B cell (primary cell): ENCODE results near the gene CDKN2C. TPM values are rescaled to one million over a fixed set of nuclear protein-coding genes. Genes with fewer than 3 reads are reported as not detected.

Experiments used
- ATAC-seq: fragments of 200-7000 bp; cut with Tn5 transposase; one replicate; pipeline ENCODE4 v1.10.0; 2021; ENCODE audit warnings: low read depth, mild to moderate bottlenecking, moderate number of reproducible peaks, moderate library complexity
- CTCF ChIA-PET: fragments of 350-600 bp; sonication (Branson Sonifier 250); formaldehyde crosslinking; loops from one replicate; lab custom pipeline; 2021; ENCODE audit warnings: antibody characterized with exemption, inconsistent platforms; lab: Charles Lee
- POLR2A ChIA-PET: fragments of 350-600 bp; sonication (Branson Sonifier 250); formaldehyde crosslinking; loops from one replicate; lab custom pipeline; 2021; ENCODE audit warnings: antibody characterized with exemption; lab: Charles Lee
- DNase-seq: peaks from one replicate; pipeline ENCODE4 v3.0.0; 2013
- H2AFZ ChIP-seq: 2 replicates; pipeline ENCODE4 v1.6.1; 2012; ENCODE audit warnings: mild to moderate bottlenecking, low read depth, low read length; ENCODE audit not compliant: insufficient read depth, poor library complexity, severe bottlenecking
- H3K27ac ChIP-seq, 2 donors: 1 replicate in 1 of 2; 2 replicates in 1 of 2; pipeline ENCODE4 v1.5.1; 2012 to 2013; ENCODE audit warnings: low read length in 2 of 2, mild to moderate bottlenecking in 2 of 2, moderate library complexity in 1 of 2
- H3K27me3 ChIP-seq, 4 experiments: fragments of 200-600 bp in 1 of 4; sonication (generic) in 1 of 4; replicated peaks in 1 of 4; 1 replicate in 2 of 4; 2 replicates in 2 of 4; pipeline versions ENCODE4 v1.6.1 to v1.7.0; 2013 to 2016; ENCODE audit warnings: low read length in 3 of 4, mild to moderate bottlenecking in 2 of 4, mixed read lengths in 1 of 4, moderate library complexity in 1 of 4; ENCODE audit not compliant: insufficient read depth in 4 of 4, control insufficient read depth in 3 of 4; ENCODE audit errors: control extremely low read depth in 1 of 4
- H3K36me3 ChIP-seq, 2 experiments: replicated peaks in 1 of 2; 1 replicate in 1 of 2; 2 replicates in 1 of 2; pipeline versions ENCODE4 v1.6.1 to v1.7.1; 2013; ENCODE audit warnings: low read length in 1 of 2; ENCODE audit not compliant: insufficient read depth in 2 of 2, control insufficient read depth in 1 of 2; ENCODE audit errors: control extremely low read depth in 1 of 2, extremely low read depth in 1 of 2
- H3K4me1 ChIP-seq, 2 donors: fragments of 200-600 bp in 1 of 2; sonication (generic) in 1 of 2; 1 replicate in 1 of 2; 2 replicates in 1 of 2; pipeline versions ENCODE4 v1.5.1 to v1.6.1; 2013 to 2017; ENCODE audit warnings: low read length in 2 of 2; ENCODE audit not compliant: control insufficient read depth in 2 of 2, insufficient read depth in 2 of 2
- H3K4me2 ChIP-seq: replicated peaks from 2 replicates; pipeline ENCODE3; 2012; ENCODE audit warnings: mild to moderate bottlenecking, low read depth, low read length; ENCODE audit not compliant: poor library complexity, severe bottlenecking
- H3K4me3 ChIP-seq, 5 experiments: fragments of 200-600 bp in 1 of 5; sonication (generic) in 1 of 5; 1 replicate in 3 of 5; 2 replicates in 2 of 5; pipeline versions ENCODE4 v1.5.1 to v1.7.0; 2011 to 2016; ENCODE audit warnings: low read length in 4 of 5, mild to moderate bottlenecking in 4 of 5, low read depth in 2 of 5, control low read depth in 1 of 5, moderate library complexity in 1 of 5; ENCODE audit not compliant: insufficient read depth in 1 of 5; ENCODE audit errors: control extremely low read depth in 1 of 5, extremely low read depth in 1 of 5
- H3K79me2 ChIP-seq: fragments of 200-600 bp; sonication (generic); one replicate; pipeline ENCODE4 v1.6.0; 2016; ENCODE audit warnings: low read length; ENCODE audit not compliant: control insufficient read depth, insufficient read depth
- H3K9ac ChIP-seq: fragments of 200-600 bp; sonication (generic); 2 replicates; pipeline ENCODE4 v1.6.1; 2017; ENCODE audit warnings: mild to moderate bottlenecking, low read length, moderate library complexity
- H3K9me3 ChIP-seq, 3 donors: one replicate each; pipeline versions ENCODE4 v1.6.1 to v1.7.1; 2013; ENCODE audit warnings: low read length in 2 of 3; ENCODE audit not compliant: control insufficient read depth in 2 of 3, insufficient read depth in 1 of 3; ENCODE audit errors: control extremely low read depth in 1 of 3
- H4K20me1 ChIP-seq: 2 replicates; pipeline ENCODE4 v1.6.0; 2012; ENCODE audit warnings: mild to moderate bottlenecking, low read length; ENCODE audit not compliant: insufficient read depth, control insufficient read depth, poor library complexity, severe bottlenecking
- H3K27ac Mint-ChIP-seq: one replicate; pipeline ENCODE4 v1.8.0; 2021; ENCODE audit warnings: mixed read lengths
- H3K27me3 Mint-ChIP-seq: one replicate; pipeline ENCODE4 v1.8.0; 2021; ENCODE audit warnings: mixed read lengths
- H3K4me1 Mint-ChIP-seq: one replicate; pipeline ENCODE4 v1.8.0; 2021; ENCODE audit warnings: mixed read lengths
- H3K4me3 Mint-ChIP-seq: one replicate; pipeline ENCODE4 v1.8.0; 2021; ENCODE audit warnings: mixed read lengths
- H3K9me3 Mint-ChIP-seq: one replicate; pipeline ENCODE4 v1.8.0; 2022; ENCODE audit warnings: mixed read lengths; ENCODE audit not compliant: insufficient read depth
- EZH2 ChIP-seq: IDR thresholded peaks from 2 replicates; pipeline ENCODE4 v1.6.1; 2012; ENCODE audit warnings: borderline replicate concordance, low read depth, mild to moderate bottlenecking, moderate library complexity, low read length; ENCODE audit not compliant: insufficient read depth, poor library complexity, severe bottlenecking
- WGBS: methylation state at CpG from one replicate; pipeline ENCODE4 v1.1.5; 2013; ENCODE audit warnings: missing lambda C conversion rate; ENCODE audit not compliant: insufficient coverage; 5-methylcytosine and 5-hydroxymethylcytosine counted together
- intact Hi-C: fragments of 100-400 bp; cut with micrococcal nuclease; formaldehyde crosslinking; loops from one replicate; pipeline ENCODE4 v1.10.0; 2022
- polyA plus RNA-seq: library from polyadenylated mRNA; depleted of rRNA; stranded (reverse); fragments of >200 nt; gene quantifications from 2 replicates; pipeline ENCODE4 v1.2.3, GENCODE V29; 2012
- total RNA-seq, 2 donors: library from RNA; stranded (reverse); fragments of 120-200 nt in 1 of 2; gene quantifications; 1 replicate in 1 of 2; 2 replicates in 1 of 2; pipeline versions ENCODE4 v1.2.3 to v1.2.4, GENCODE V29; 2013 to 2022
- TF ChIP-seq, protein P1 (sequence below): fragments of 200-600 bp; IDR thresholded peaks from one replicate; pipeline ENCODE4 v1.8.0; 2022; ENCODE audit warnings: antibody characterized with exemption, mild to moderate bottlenecking

The CDKN2C gene
- total and polyA plus RNA-seq, 2 donors (not counting 1 experiment from before 2014, with no cell fraction given), result 1.5 to 1.7 TPM

DNA sequence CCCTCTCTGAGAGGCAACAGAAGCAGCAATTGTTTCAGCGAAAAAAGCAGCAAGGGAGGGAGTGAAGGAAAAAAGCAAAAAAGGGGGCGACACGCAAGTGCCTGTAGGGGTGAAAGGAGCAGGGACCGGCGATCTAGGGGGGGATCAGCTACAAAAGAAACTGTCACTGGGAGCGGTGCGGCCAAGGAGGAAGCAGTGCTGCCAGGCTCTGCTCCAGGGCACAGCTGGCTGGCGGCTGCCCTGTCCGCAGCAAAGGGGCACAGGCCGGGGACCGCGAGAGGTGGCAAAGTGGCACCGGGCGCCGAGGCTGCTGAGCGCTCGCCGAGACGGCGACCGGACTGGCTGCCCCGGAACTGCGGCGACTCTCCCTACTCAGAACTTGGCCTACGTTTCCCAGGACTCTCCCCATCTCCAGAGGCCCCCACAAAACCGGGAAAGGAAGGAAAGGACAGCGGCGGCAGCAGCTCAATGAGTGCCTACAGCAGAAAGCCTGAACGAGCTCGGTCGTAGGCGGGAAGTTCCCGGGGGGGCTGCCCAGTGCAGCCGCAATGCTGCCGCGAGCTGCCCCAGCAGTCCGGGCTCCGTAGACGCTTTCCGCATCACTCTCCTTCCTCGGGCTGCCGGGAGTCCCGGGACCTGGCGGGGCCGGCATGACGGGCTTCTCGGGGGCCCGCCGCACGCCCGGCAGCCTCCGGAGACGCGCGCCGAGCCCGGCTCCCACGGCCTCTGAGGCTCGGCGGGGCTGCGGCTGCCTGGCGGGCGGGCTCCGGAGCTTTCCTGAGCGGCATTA, 1.0 kb upstream of the CDKN2C start:
- H3K27me3 Mint-ChIP-seq, result peaks cover 21% of the 10 kb centered on the region
- Histone ChIP-seq H3K36me3 (no peaks in the 10 kb centered on the region), H3K4me2 (peak overlapping the region; percentile 83), H2AFZ (peak overlapping the region; percentile 97), H4K20me1 (no peaks in the 10 kb centered on the region), H3K4me1 (peaks cover 23 to 26% of the 10 kb centered on the region in 2 donors), H3K79me2 (no peaks in the 10 kb centered on the region), H3K27ac (peak overlapping the region; percentile 33 to 83), H3K9ac (peak overlapping the region; percentile 80), H3K4me3 (peak overlapping the region; percentile 73 to 98 (median 87)), H3K27me3 (peaks cover 0 to 34% (median 17%) of the 10 kb centered on the region in 4 experiments), H3K9me3 (no peaks in the 10 kb centered on the region)
- H3K27ac Mint-ChIP-seq, result peak overlapping the region; percentile 93
- POLR2A ChIA-PET, result interaction anchor here (1.5 kb wide), 2 partner anchors 8 to 9 kb away, joined by 5 to 7 read pairs; partner anchors contain the start of gene FAF1
- no peak for TF ChIP-seq EZH2
- TF ChIP-seq, protein P1, sequence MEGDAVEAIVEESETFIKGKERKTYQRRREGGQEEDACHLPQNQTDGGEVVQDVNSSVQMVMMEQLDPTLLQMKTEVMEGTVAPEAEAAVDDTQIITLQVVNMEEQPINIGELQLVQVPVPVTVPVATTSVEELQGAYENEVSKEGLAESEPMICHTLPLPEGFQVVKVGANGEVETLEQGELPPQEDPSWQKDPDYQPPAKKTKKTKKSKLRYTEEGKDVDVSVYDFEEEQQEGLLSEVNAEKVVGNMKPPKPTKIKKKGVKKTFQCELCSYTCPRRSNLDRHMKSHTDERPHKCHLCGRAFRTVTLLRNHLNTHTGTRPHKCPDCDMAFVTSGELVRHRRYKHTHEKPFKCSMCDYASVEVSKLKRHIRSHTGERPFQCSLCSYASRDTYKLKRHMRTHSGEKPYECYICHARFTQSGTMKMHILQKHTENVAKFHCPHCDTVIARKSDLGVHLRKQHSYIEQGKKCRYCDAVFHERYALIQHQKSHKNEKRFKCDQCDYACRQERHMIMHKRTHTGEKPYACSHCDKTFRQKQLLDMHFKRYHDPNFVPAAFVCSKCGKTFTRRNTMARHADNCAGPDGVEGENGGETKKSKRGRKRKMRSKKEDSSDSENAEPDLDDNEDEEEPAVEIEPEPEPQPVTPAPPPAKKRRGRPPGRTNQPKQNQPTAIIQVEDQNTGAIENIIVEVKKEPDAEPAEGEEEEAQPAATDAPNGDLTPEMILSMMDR, result no peak
- peak overlapping the region; percentile 97 for H3K4me3 Mint-ChIP-seq
- CTCF ChIA-PET, result interaction anchor here (1.2 to 3.9 kb wide), 8 partner anchors 8 to 220 kb away, joined by 3 to 18 read pairs (median 12); partner anchors contain the start of gene FAF1
- intact Hi-C loops, result loop anchor here (1.0 to 10.0 kb wide), 7 partner anchors 8 to 1398 kb away; partner anchors contain the start of genes CC2D1B, EPS15, FAF1 and RNF11
- under 1% methylated on average over 65 of the region's 65 CpGs for WGBS
- H3K9me3 Mint-ChIP-seq, result no peaks in the 10 kb centered on the region
- ATAC-seq (peak; percentile 19), DNase-seq (peak; percentile 75)
- H3K4me1 Mint-ChIP-seq, result peaks cover 24% of the 10 kb centered on the region

DNA sequence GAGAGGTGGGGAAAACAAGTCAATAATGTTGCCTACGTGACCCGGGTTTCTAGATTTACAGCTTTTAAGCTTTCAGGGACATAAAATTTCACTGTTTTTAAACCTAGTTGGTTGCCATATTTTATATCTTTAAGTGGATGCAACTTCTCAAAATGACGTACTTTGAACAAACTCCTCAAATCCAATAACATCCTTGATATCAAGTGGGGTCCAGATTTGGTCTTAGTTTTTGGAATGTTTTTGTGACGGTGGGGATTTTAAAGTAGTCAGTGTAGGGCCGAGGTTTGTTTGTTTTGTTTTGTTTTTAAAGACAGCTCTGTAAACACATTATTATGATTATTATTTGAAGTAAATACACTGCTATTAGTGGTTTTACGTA, 453 bp downstream of the CDKN2C start:
- ChIA-PET CTCF (interaction anchor here (2.1 to 3.9 kb wide), 4 partner anchors 10 to 196 kb away, joined by 7 to 18 read pairs (median 17); partner anchors contain the start of gene FAF1), POLR2A (no interaction called here)
- Mint-ChIP-seq H3K4me3 (peak overlapping the region; percentile 90), H3K27ac (peak overlapping the region; percentile 75), H3K9me3 (no peaks in the 10 kb centered on the region), H3K27me3 (peaks cover 31% of the 10 kb centered on the region), H3K4me1 (peaks cover 24% of the 10 kb centered on the region)
- H3K9ac ChIP-seq, result peak overlapping the region; percentile 80
- H4K20me1 ChIP-seq, result no peaks in the 10 kb centered on the region
- H3K4me1 ChIP-seq, result peaks cover 23 to 26% of the 10 kb centered on the region in 2 donors
- no peak for TF ChIP-seq EZH2
- TF ChIP-seq, protein P1, result no peak
- H3K79me2 ChIP-seq, result no peaks in the 10 kb centered on the region
- whole genome bisulfite sequencing, result no CpG with 5 or more reads among the region's 6 CpGs
- H3K4me2 ChIP-seq, result peak overlapping the region; percentile 83
- H3K27ac ChIP-seq, result no peak overlapping the region
- no peaks in the 10 kb centered on the region for H3K36me3 ChIP-seq
- peak overlapping the region; percentile 97 for H2AFZ ChIP-seq
- H3K4me3 ChIP-seq, result peak overlapping the region; percentile 73 to 98 (median 87)
- DNase-seq (peak; percentile 19), ATAC-seq (no peak)
- H3K27me3 ChIP-seq, result peaks cover 0 to 47% (median 23%) of the 10 kb centered on the region in 4 experiments
- intact Hi-C loops, result no loop called here
- no peaks in the 10 kb centered on the region for H3K9me3 ChIP-seq
